Spleen (tissue), 3 donors: Measurements from ENCODE around the gene PMM1.

Experiments used
- POLR2A ChIP-seq, 3 donors: fragments of 450-650 bp; IDR thresholded peaks; one replicate each; pipeline ENCODE4 v1.5.1; 2017; ENCODE audit warnings: antibody characterized with exemption in 3 of 3, mild to moderate bottlenecking in 1 of 3
- POLR2AphosphoS5 ChIP-seq, 3 donors: sonication (generic); formaldehyde crosslinking; IDR thresholded peaks; one replicate each; pipeline ENCODE4 v1.5.1; 2017; ENCODE audit warnings: antibody characterized with exemption in 3 of 3

DNA sequence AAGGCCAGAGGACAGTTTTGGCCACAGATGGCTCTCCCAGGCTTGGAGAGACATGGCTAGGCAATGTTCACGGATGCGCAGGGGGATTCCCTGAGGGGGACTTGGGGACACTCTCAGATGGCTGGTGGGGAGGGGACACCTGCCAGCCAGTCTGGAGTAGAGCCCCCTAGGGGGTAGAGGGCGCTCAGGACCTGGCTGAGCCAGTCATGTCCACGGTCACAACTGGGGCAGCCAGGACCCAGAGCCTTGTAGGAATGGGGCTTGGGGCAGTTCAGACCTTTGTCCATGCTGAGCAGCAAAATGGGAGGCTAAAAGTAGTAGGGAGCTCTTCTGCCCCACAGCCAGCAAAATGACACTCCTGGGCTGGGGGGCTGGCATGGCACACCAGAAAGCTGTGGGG, 27.2 kb downstream of the PMM1 start:
- TF ChIP-seq POLR2A (IDR thresholded peaks at IDR 0.05), result no peak
- no peak for TF ChIP-seq POLR2AphosphoS5 (IDR thresholded peaks at IDR 0.05)
